Heart left ventricle (tissue), 13 donors: ENCODE measurements around the gene IVD.

Experiments used
- POLR2A ChIP-seq, 2 donors: fragments of 450-650 bp; IDR thresholded peaks; one replicate each; pipeline ENCODE4 v1.6.1; 2017; ENCODE audit warnings: antibody characterized with exemption in 2 of 2, mild to moderate bottlenecking in 2 of 2, moderate library complexity in 2 of 2
- TF ChIP-seq, protein P1 (sequence below), 12 donors: fragments of 200-600 bp; sonication (generic) in 4 of 12; IDR thresholded peaks; one replicate each; pipeline versions ENCODE4 v1.5.0 to v1.8.0; 2018 to 2022; ENCODE audit warnings: antibody characterized with exemption in 12 of 12, mild to moderate bottlenecking in 5 of 12
- donor health status: ischemic (EF 13 %, LVEDD 7.1; RV severe dilation, severe dysfunction).
- donor health status: DM: no; HTN: yes; CAD: no.
- donor health status: DM: no; HTN: no; CAD: no.
- donor health status: ischemic (EF 25% LVEDD 6.9; RV normal size, moderate dysfunction).
- donor health status: ischemic (EF 25% LVEDD 5.7; RV mildly dilated, moderate dysfunction).
- donor health status: ischemic (EF 35%, LVEDD 5.7; RV mildly dilated, moderate dysfunction).
- donor health status: nonischemic (EF 11% LVEDD 7.7; RV severe dilation, severe dysfunction).
- donor health status: DM: yes; HTN: yes; CAD: no.
- donor health status: PGD.
- donor health status: ischemic (EF 29% LVEDD 5.4; RV normal size, mild dysfunction).
- donor health status: nonischemic (EF 23%, LVEDD 6.1; RV moderate dilation, normal function).

DNA sequence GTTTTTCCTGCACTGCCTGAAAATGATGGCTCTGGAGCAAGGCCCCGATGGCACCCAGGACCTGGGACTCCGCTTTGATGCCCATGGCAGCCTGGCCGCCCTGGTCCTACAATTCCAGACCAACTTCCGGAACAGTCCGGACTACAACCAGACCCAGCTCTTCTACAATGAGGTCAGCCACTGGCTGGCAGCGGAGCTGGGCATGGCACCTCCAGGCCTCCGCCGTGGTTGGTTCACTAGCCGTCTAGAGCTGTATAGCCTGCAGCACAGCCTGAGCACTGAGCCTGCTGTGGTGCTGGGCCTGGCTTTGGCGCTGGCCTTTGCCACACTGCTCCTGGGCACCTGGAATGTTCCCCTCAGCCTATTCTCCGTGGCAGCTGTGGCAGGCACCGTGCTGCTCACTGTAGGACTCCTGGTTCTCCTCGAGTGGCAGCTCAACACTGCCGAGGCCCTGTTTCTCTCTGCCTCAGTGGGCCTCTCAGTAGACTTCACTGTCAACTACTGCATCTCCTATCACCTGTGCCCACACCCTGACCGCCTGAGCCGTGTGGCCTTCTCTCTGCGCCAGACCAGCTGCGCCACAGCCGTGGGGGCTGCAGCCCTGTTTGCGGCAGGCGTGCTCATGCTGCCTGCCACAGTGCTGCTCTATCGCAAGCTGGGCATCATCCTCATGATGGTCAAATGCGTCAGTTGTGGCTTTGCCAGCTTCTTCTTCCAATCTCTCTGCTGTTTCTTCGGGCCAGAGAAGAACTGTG is 36.7 kb upstream of the IVD start:
- TF ChIP-seq, protein P1, sequence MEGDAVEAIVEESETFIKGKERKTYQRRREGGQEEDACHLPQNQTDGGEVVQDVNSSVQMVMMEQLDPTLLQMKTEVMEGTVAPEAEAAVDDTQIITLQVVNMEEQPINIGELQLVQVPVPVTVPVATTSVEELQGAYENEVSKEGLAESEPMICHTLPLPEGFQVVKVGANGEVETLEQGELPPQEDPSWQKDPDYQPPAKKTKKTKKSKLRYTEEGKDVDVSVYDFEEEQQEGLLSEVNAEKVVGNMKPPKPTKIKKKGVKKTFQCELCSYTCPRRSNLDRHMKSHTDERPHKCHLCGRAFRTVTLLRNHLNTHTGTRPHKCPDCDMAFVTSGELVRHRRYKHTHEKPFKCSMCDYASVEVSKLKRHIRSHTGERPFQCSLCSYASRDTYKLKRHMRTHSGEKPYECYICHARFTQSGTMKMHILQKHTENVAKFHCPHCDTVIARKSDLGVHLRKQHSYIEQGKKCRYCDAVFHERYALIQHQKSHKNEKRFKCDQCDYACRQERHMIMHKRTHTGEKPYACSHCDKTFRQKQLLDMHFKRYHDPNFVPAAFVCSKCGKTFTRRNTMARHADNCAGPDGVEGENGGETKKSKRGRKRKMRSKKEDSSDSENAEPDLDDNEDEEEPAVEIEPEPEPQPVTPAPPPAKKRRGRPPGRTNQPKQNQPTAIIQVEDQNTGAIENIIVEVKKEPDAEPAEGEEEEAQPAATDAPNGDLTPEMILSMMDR (IDR thresholded peaks at IDR 0.05): no peak
- no peak for TF ChIP-seq POLR2A (IDR thresholded peaks at IDR 0.05)
